HepG2 (cell line): ENCODE results near the gene CPEB3. TPM values are rescaled to one million over a fixed set of nuclear protein-coding genes. Genes with fewer than 3 reads are reported as not detected.
A peak's percentile ranks its signal among the peaks of the same experiment; 100 is the strongest.

Source experiments
- DMTF1 ChIP-seq: sonication (generic); formaldehyde crosslinking; IDR thresholded peaks from 2 replicates; pipeline ENCODE4 v1.4.0; 2020; ENCODE audit warnings: mild to moderate bottlenecking, missing genetic modification reagents
- GABPB1 ChIP-seq: IDR thresholded peaks from 2 replicates; pipeline ENCODE4 v1.6.1; 2016; ENCODE audit warnings: mild to moderate bottlenecking, missing genetic modification reagents, moderate library complexity, missing compliant biosample characterization
- HHEX ChIP-seq: IDR thresholded peaks from 2 replicates; pipeline ENCODE4 v1.6.1; 2016; ENCODE audit warnings: control low read depth
- LBX2 ChIP-seq: sonication (generic); formaldehyde crosslinking; IDR thresholded peaks from 2 replicates; pipeline ENCODE4 v1.5.0; 2020; ENCODE audit warnings: missing genetic modification reagents, mild to moderate bottlenecking, borderline replicate concordance
- MAZ ChIP-seq, 2 experiments: sonication (generic) in 1 of 2; formaldehyde crosslinking in 1 of 2; IDR thresholded peaks; 2 replicates each; pipeline versions ENCODE4 v1.5.0 to v1.6.1; 2012 to 2020; ENCODE audit warnings: low read depth in 2 of 2, mild to moderate bottlenecking in 2 of 2, borderline replicate concordance in 1 of 2, improper control_type of control experiment in 1 of 2, low read length in 1 of 2, missing genetic modification reagents in 1 of 2, moderate library complexity in 1 of 2
- MLLT10 ChIP-seq: sonication (generic); formaldehyde crosslinking; IDR thresholded peaks from 2 replicates; pipeline ENCODE4 v1.4.0; 2020; ENCODE audit warnings: missing genetic modification reagents
- NFE2L1 ChIP-seq: sonication (generic); formaldehyde crosslinking; IDR thresholded peaks from 2 replicates; pipeline ENCODE4 v1.4.0; 2020; ENCODE audit warnings: missing genetic modification reagents, mild to moderate bottlenecking, borderline replicate concordance
- NKX3-1 ChIP-seq: sonication (generic); formaldehyde crosslinking; IDR thresholded peaks from 2 replicates; pipeline ENCODE4 v1.5.0; 2020; ENCODE audit warnings: missing genetic modification reagents
- NR3C1 ChIP-seq: sonication (generic); formaldehyde crosslinking; IDR thresholded peaks from 2 replicates; pipeline ENCODE4 v1.4.0; 2020; ENCODE audit warnings: missing genetic modification reagents
- PRMT3 ChIP-seq: sonication (generic); formaldehyde crosslinking; IDR thresholded peaks from 2 replicates; pipeline ENCODE4 v1.8.1; 2022; ENCODE audit warnings: low read depth, mild to moderate bottlenecking, moderate library complexity, missing genetic modification reagents, borderline replicate concordance
- RARG ChIP-seq: sonication (generic); formaldehyde crosslinking; IDR thresholded peaks from 2 replicates; pipeline ENCODE4 v1.4.0; 2020; ENCODE audit warnings: low read depth, mild to moderate bottlenecking, missing genetic modification reagents
- SATB2 ChIP-seq: sonication (generic); formaldehyde crosslinking; IDR thresholded peaks from 2 replicates; pipeline ENCODE4 v1.5.0; 2020; ENCODE audit warnings: missing genetic modification reagents
- TCF7L2 ChIP-seq: IDR thresholded peaks from 2 replicates; pipeline ENCODE4 v1.6.1; 2011; ENCODE audit warnings: mild to moderate bottlenecking, low read depth, low read length, moderate library complexity
- YEATS2 ChIP-seq: sonication (generic); formaldehyde crosslinking; IDR thresholded peaks from 2 replicates; pipeline ENCODE4 v1.4.0; 2020; ENCODE audit warnings: missing genetic modification reagents, borderline replicate concordance
- ZMYM4 ChIP-seq: sonication (generic); formaldehyde crosslinking; IDR thresholded peaks from 2 replicates; pipeline ENCODE4 v1.8.1; 2023; ENCODE audit warnings: mild to moderate bottlenecking, missing genetic modification reagents
- ZNF124 ChIP-seq: sonication (generic); formaldehyde crosslinking; IDR thresholded peaks from 2 replicates; pipeline ENCODE4 v1.4.0; 2020; ENCODE audit warnings: missing genetic modification reagents
- ZNF205 ChIP-seq: IDR thresholded peaks from 2 replicates; pipeline ENCODE4 v1.6.1; 2018; ENCODE audit warnings: missing biosample characterization, missing genetic modification reagents
- polyA plus RNA-seq, 8 experiments: library from polyadenylated mRNA; depleted of rRNA in 3 of 8; stranded (reverse) in 7 of 8; unstranded in 1 of 8; fragments of >200 nt; fragmentation: Illumina TruSeq in 4 of 8; extraction: Trizol in 4 of 8; gene quantifications; 2 replicates each; pipeline versions ENCODE4 v1.2.1 to v1.2.3, GENCODE V29; 2011 to 2016; ENCODE audit warnings: low read depth in 4 of 8, missing spikeins in 1 of 8, mixed read lengths in 1 of 8; ENCODE audit not compliant: insufficient read depth in 1 of 8
- total RNA-seq, 5 experiments: library from RNA; depleted of rRNA; stranded (reverse); fragments of >200 nt; fragmentation: Illumina TruSeq; extraction: Trizol; gene quantifications; 2 replicates each; pipeline ENCODE4 v1.2.3, GENCODE V29; 2016; ENCODE audit warnings: low read depth in 1 of 5
- TF ChIP-seq, protein P1 (sequence below): sonication (generic); formaldehyde crosslinking; IDR thresholded peaks from 2 replicates; pipeline ENCODE4 v1.8.1; 2022; ENCODE audit warnings: low read depth, mild to moderate bottlenecking, missing genetic modification reagents
- TF ChIP-seq, protein P2 (sequence below): sonication (generic); formaldehyde crosslinking; IDR thresholded peaks from 2 replicates; pipeline ENCODE4 v1.5.0; 2020; ENCODE audit warnings: mild to moderate bottlenecking, missing genetic modification reagents
- TF ChIP-seq, protein P3 (sequence below): sonication (generic); formaldehyde crosslinking; IDR thresholded peaks from 2 replicates; pipeline ENCODE4 v1.5.1; 2020; ENCODE audit warnings: missing genetic modification reagents, mild to moderate bottlenecking, borderline replicate concordance

CPEB3 gene
- total and polyA plus RNA-seq, 2 of the 13 experiments (the other 11 are each of a cell fraction or from before 2014, with no cell fraction given): 0.66 to 0.70 TPM

- TF ChIP-seq ZNF205 (0 out of 2 replicates have a peak, but pooled peaks have one; percentile 52), MLLT10 (no peak), ZNF124 (0 out of 2 replicates have a peak, but pooled peaks have one; percentile 45), NFE2L1 (no peak), RARG (CRISPR knock-in tag) (no peak), ZMYM4 (CRISPR knock-in tag) (peak; percentile 66), YEATS2 (CRISPR knock-in tag) (peak; percentile 33; the same call in 1 of the 2 replicates), SATB2 (CRISPR knock-in tag) (no peak), NR3C1 (CRISPR knock-in tag) (no peak), NKX3-1 (no peak), MAZ (IDR thresholded peaks at IDR 0.05; ENCODE audit: borderline replicate concordance, low read depth, low read length) (no peak), MAZ (CRISPR knock-in tag; IDR thresholded peaks at IDR 0.05; ENCODE audit: low read depth) (no peak), LBX2 (CRISPR knock-in tag) (no peak), DMTF1 (CRISPR knock-in tag) (no peak), PRMT3 (no peak), TCF7L2 (no peak), GABPB1 (peak; percentile 58), HHEX (CRISPR knock-in tag) (peak; percentile 8; the same call in 1 of the 2 replicates)
- TF ChIP-seq, protein P1, sequence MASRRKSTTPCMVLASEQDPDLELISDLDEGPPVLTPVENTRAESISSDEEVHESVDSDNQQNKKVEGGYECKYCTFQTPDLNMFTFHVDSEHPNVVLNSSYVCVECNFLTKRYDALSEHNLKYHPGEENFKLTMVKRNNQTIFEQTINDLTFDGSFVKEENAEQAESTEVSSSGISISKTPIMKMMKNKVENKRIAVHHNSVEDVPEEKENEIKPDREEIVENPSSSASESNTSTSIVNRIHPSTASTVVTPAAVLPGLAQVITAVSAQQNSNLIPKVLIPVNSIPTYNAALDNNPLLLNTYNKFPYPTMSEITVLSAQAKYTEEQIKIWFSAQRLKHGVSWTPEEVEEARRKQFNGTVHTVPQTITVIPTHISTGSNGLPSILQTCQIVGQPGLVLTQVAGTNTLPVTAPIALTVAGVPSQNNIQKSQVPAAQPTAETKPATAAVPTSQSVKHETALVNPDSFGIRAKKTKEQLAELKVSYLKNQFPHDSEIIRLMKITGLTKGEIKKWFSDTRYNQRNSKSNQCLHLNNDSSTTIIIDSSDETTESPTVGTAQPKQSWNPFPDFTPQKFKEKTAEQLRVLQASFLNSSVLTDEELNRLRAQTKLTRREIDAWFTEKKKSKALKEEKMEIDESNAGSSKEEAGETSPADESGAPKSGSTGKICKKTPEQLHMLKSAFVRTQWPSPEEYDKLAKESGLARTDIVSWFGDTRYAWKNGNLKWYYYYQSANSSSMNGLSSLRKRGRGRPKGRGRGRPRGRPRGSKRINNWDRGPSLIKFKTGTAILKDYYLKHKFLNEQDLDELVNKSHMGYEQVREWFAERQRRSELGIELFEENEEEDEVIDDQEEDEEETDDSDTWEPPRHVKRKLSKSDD: no peak
- TF ChIP-seq, protein P2, sequence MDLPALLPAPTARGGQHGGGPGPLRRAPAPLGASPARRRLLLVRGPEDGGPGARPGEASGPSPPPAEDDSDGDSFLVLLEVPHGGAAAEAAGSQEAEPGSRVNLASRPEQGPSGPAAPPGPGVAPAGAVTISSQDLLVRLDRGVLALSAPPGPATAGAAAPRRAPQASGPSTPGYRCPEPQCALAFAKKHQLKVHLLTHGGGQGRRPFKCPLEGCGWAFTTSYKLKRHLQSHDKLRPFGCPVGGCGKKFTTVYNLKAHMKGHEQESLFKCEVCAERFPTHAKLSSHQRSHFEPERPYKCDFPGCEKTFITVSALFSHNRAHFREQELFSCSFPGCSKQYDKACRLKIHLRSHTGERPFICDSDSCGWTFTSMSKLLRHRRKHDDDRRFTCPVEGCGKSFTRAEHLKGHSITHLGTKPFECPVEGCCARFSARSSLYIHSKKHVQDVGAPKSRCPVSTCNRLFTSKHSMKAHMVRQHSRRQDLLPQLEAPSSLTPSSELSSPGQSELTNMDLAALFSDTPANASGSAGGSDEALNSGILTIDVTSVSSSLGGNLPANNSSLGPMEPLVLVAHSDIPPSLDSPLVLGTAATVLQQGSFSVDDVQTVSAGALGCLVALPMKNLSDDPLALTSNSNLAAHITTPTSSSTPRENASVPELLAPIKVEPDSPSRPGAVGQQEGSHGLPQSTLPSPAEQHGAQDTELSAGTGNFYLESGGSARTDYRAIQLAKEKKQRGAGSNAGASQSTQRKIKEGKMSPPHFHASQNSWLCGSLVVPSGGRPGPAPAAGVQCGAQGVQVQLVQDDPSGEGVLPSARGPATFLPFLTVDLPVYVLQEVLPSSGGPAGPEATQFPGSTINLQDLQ (CRISPR knock-in tag): no peak
- TF ChIP-seq, protein P3, sequence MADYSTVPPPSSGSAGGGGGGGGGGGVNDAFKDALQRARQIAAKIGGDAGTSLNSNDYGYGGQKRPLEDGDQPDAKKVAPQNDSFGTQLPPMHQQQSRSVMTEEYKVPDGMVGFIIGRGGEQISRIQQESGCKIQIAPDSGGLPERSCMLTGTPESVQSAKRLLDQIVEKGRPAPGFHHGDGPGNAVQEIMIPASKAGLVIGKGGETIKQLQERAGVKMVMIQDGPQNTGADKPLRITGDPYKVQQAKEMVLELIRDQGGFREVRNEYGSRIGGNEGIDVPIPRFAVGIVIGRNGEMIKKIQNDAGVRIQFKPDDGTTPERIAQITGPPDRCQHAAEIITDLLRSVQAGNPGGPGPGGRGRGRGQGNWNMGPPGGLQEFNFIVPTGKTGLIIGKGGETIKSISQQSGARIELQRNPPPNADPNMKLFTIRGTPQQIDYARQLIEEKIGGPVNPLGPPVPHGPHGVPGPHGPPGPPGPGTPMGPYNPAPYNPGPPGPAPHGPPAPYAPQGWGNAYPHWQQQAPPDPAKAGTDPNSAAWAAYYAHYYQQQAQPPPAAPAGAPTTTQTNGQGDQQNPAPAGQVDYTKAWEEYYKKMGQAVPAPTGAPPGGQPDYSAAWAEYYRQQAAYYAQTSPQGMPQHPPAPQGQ (CRISPR knock-in tag): no peak
Measured at GRCh38 chr10:92122941-92123450, 167.9 kb downstream of the CPEB3 start (continued).
